ACHN (cell line): ENCODE results near the gene HDAC10.

Source experiments
- DNase-seq: peaks from one replicate; pipeline ENCODE4 v3.0.0-alpha.2; 2015
- in situ Hi-C: cut with HindIII; loops from 2 replicates; pipeline ENCODE4 v1.10.0; 2017; ENCODE audit warnings: low sequenced_read_pairs, low pct_ligation_motif_present, low pct_unique_long_range_greater_than_20kb

The HDAC10 gene

DNA sequence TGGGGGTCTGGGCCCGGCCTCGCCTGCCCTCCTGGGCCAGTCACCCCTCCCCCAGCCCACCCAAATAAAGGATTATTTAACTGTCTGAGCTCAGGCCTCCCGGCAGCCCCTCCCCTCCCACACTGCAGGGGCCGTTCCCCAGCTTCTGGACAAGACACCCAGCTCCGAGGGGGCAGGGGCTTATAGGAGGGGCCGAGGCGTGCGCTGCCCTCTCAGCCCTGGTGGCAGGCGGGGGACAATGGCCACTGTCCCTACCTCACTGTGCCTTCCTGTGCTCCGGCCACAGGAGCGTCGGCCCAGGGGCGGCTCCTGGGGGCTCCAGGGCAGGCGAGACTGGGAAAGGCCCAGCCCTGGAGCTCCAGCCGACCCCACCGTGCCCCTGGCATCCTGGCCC is 52.4 kb downstream of the HDAC10 start:
- in situ Hi-C loops: no loop called here
- no peak for DNase-seq

DNA sequence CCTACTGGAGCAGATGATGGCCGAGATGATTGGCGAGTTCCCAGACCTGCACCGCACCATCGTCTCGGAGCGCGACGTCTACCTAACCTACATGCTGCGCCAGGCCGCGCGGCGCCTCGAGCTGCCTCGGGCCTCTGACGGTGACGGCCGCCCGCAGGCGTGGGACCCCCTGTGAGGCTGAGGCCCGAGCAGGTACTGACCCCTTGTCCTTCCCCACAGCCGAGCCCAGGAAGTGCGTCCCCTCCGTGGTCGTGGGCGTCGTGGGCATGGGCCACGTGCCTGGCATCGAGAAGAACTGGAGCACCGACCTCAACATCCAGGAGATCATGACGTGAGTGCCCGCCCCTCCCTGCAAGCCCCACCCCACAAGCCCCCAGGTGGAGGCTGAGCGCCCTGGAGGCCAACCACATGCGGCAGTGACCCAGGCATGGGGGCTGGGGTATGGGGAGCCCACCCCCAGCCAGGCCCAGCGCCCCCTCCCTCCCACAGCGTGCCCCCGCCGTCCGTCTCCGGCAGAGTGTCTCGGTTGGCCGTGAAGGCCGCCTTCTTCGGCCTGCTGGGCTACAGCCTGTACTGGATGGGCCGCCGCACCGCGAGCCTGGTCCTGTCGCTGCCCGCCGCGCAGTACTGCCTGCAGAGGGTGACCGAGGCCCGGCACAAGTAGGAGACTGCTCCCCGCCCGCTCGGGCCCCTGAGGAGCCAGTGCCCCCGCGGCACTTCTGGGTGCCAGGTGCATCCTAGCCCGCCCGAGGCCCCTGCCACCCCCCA is 53.0 kb downstream of the HDAC10 start:
- in situ Hi-C loops: no loop called here
- DNase-seq: no peak

DNA sequence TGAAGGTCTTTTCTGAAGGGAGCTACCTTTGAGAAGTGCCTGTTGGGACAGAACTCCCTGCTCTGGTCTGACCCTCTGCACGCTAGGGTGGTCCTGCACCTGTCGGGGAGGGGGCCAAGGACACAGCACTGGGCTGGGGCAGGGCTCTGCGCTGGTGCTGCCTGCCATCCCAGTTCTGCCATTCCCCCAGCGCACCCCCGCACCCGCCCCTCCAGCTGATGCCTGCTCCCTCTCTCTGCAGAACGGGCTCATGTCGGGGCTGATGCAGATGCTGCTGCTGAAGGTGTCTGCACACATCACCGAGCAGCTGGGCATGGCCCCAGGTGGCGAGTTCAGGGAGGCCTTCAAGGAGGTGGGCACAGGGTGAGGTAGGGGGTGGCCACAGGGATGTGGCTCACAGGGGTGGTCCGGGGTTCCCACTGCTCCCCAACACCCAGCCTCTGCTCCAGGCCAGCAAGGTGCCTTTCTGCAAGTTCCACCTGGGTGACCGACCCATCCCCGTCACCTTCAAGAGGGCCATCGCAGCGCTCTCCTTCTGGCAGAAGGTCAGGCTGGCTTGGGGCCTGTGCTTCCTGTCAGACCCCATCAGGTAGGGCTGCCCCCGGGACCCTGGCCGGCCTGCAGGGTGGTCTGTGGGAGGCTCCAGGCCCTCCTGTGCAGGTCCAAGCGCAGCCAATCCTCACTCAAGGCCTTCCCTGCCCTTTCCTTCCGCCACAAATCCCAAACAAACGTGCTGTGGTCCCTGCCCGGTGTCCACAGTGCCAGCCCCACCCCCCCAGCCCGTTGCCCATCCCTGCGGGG is 53.9 kb downstream of the HDAC10 start:
- in situ Hi-C loops: no loop called here

DNA sequence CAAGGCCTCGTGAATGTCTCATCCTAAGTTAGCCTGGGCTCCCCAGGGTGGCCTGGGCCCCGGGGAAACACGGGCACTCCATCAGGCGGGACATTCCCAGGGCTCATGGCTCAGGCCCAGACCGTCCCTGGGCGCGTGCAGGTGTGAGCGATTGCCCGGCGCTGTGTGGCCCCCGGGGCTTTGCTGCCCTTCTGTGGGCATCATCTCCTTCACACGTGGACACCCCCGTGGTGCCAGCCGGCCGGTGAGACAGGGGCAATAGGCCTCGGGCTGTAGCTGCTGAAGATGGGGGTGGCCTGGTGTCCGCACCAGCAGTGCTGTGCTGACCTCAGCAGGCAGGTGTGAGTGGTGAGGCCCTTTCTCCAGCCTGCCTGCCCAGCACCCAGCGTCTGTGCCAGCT is 54.8 kb downstream of the HDAC10 start:
- in situ Hi-C loops: no loop called here
- no peak for DNase-seq

More for the DNA sequence above, 53.9 kb downstream of the HDAC10 start:
- DNase-seq: no peak
